Activated CD8-positive, alpha-beta memory T cell treated with anti-CD3 and anti-CD28 coated beads for 36 hours (primary cell): ENCODE measurements around the gene NLRP1. TPM values are rescaled to one million over a fixed set of nuclear protein-coding genes. Genes with fewer than 3 reads are reported as not detected.

Experiments used
- total RNA-seq, 2 experiments: library from RNA; stranded (reverse); gene quantifications; one replicate each; pipeline ENCODE4 v1.2.3, GENCODE V29; 2021

NLRP1 gene
- total RNA-seq, 2 experiments from 2014 or later, result 19.1 to 21.8 TPM

Other genes with a start within 250 kb of the NLRP1 start
- gene NUP88, start 164.8 kb downstream of the NLRP1 start, total RNA-seq, result 100 to 1,000 TPM; 145 to 164 TPM
- gene RPAIN, start 164.3 kb downstream of the NLRP1 start, total RNA-seq, result 10 to 100 TPM; 52.4 to 53.7 TPM
- 100 to 1,000 TPM; 568 to 572 TPM for gene C1QBP, start 145.4 kb downstream of the NLRP1 start, total RNA-seq
- gene DHX33, start 115.5 kb downstream of the NLRP1 start, total RNA-seq, result 10 to 100 TPM; 52.7 to 53.5 TPM
- 10 to 100 TPM; 87.5 to 89.4 TPM for gene DERL2, start 98.3 kb downstream of the NLRP1 start, total RNA-seq
- 10 to 100 TPM; 41.3 to 44.1 TPM for gene MIS12, start 97.9 kb downstream of the NLRP1 start, total RNA-seq